NCI-H187 (cell line): ENCODE data around the gene GIPC3.

Experiments used
- DNase-seq, 2 experiments: peaks; one replicate each; lab custom pipeline; 2025; lab: John Stamatoyannopoulos, UW

GIPC3 gene

GRCh38 chr19:3585301-3586126, at the start of gene GIPC3:
Gene GIPC3, plus strand, starts transcription at chr19:3585478. Its CDS starts 120 bp downstream, at chr19:3585598.
- no peak for DNase-seq

- DNase-seq: no peak
Measured at GRCh38 chr19:3535563-3535965, 49.7 kb upstream of the GIPC3 start.

GRCh38 chr19:3535981-3536380, 49.3 kb upstream of the GIPC3 start:
- no peak for DNase-seq

- DNase-seq: no peak
Measured at GRCh38 chr19:3536429-3537100, 48.7 kb upstream of the GIPC3 start.

GRCh38 chr19:3537101-3537437, 48.2 kb upstream of the GIPC3 start:
- DNase-seq: no peak

GRCh38 chr19:3537438-3538240, 47.6 kb upstream of the GIPC3 start:
- no peak for DNase-seq

- no peak for DNase-seq
Measured at GRCh38 chr19:3538258-3538929, 46.9 kb upstream of the GIPC3 start.

- DNase-seq: no peak
Measured at GRCh38 chr19:3538965-3539755, 46.1 kb upstream of the GIPC3 start, which contains the start of gene TEKTIP1. Gene TEKTIP1, plus strand, starts transcription at chr19:3539174. Its CDS starts 4 bp downstream, at chr19:3539178.

- DNase-seq: no peak
Measured at GRCh38 chr19:3539756-3540118, 45.5 kb upstream of the GIPC3 start.

- DNase-seq: no peak
Measured at GRCh38 chr19:3543150-3544057, 41.9 kb upstream of the GIPC3 start.

GRCh38 chr19:3544058-3544376, 41.3 kb upstream of the GIPC3 start:
- no peak for DNase-seq

- DNase-seq: peak in 1 of 2 experiments; percentile 35
Measured at GRCh38 chr19:3544742-3545668, 40.3 kb upstream of the GIPC3 start.

- DNase-seq: no peak
Measured at GRCh38 chr19:3545669-3546034, 39.6 kb upstream of the GIPC3 start.

GRCh38 chr19:3546119-3546518, 39.2 kb upstream of the GIPC3 start:
- DNase-seq: no peak

GRCh38 chr19:3547301-3547731, 38.0 kb upstream of the GIPC3 start:
- no peak for DNase-seq

- DNase-seq: no peak
Measured at GRCh38 chr19:3547767-3548282, 37.5 kb upstream of the GIPC3 start.

- DNase-seq: no peak
Measured at GRCh38 chr19:3548606-3549005, 36.7 kb upstream of the GIPC3 start.

GRCh38 chr19:3549816-3550215, 35.5 kb upstream of the GIPC3 start:
- DNase-seq: no peak
